Natural killer cell (primary cell): ENCODE data around the gene VSIG10L. TPM values are rescaled to one million over a fixed set of nuclear protein-coding genes. Genes with fewer than 3 reads are reported as not detected.
A peak's percentile ranks its signal among the peaks of the same experiment; 100 is the strongest.

Experiments used
- ATAC-seq, 3 donors: fragments of 150-1000 bp in 2 of 3; fragments of 200-7000 bp in 1 of 3; cut with Tn5 transposase; 1 replicate in 1 of 3; 2 replicates in 2 of 3; pipeline ENCODE4 v1.10.0; 2021; ENCODE audit warnings: mild to moderate bottlenecking in 2 of 3, moderate library complexity in 2 of 3
- DNase-seq, 2 donors: peaks; one replicate each; pipeline versions ENCODE4 v3.0.0 to v3.0.0-alpha.2; 2013 to 2021; ENCODE audit warnings: mixed read lengths in 1 of 2
- H3K27ac ChIP-seq: one replicate; pipeline ENCODE4 v1.5.1; 2013; ENCODE audit warnings: mild to moderate bottlenecking, low read length
- H3K27me3 ChIP-seq: one replicate; pipeline ENCODE4 v1.6.1; 2013; ENCODE audit warnings: low read length; ENCODE audit not compliant: control insufficient read depth, insufficient read depth
- H3K36me3 ChIP-seq: one replicate; pipeline ENCODE4 v1.6.1; 2013; ENCODE audit warnings: low read length; ENCODE audit not compliant: control insufficient read depth, insufficient read depth
- H3K4me1 ChIP-seq: one replicate; pipeline ENCODE4 v1.6.1; 2013; ENCODE audit warnings: low read length; ENCODE audit not compliant: control insufficient read depth, insufficient read depth
- H3K4me3 ChIP-seq: one replicate; pipeline ENCODE4 v1.5.1; 2013; ENCODE audit warnings: low read length
- H3K9me3 ChIP-seq: one replicate; pipeline ENCODE4 v1.6.1; 2013; ENCODE audit warnings: low read length; ENCODE audit not compliant: control insufficient read depth, insufficient read depth
- H3K27ac Mint-ChIP-seq, 2 donors: one replicate each; pipeline ENCODE4 v1.8.0; 2022; ENCODE audit warnings: mild to moderate bottlenecking in 2 of 2, mixed read lengths in 2 of 2, moderate library complexity in 1 of 2
- H3K27me3 Mint-ChIP-seq, 2 donors: one replicate each; pipeline ENCODE4 v1.8.0; 2022; ENCODE audit warnings: low read depth in 2 of 2, mixed read lengths in 2 of 2
- H3K36me3 Mint-ChIP-seq: one replicate; pipeline ENCODE4 v1.8.0; 2022; ENCODE audit warnings: mixed read lengths
- H3K4me1 Mint-ChIP-seq, 2 donors: one replicate each; pipeline ENCODE4 v1.8.0; 2022; ENCODE audit warnings: mixed read lengths in 2 of 2
- H3K4me3 Mint-ChIP-seq: one replicate; pipeline ENCODE4 v1.8.0; 2022; ENCODE audit warnings: mild to moderate bottlenecking, moderate library complexity, mixed read lengths
- H3K9me3 Mint-ChIP-seq, 2 donors: one replicate each; pipeline ENCODE4 v1.8.0; 2022; ENCODE audit warnings: mixed read lengths in 2 of 2
- WGBS: methylation state at CpG from one replicate; pipeline ENCODE4 v1.1.7; 2013; ENCODE audit warnings: missing lambda C conversion rate; ENCODE audit not compliant: insufficient coverage; 5-methylcytosine and 5-hydroxymethylcytosine counted together
- intact Hi-C: fragments of 100-400 bp; cut with micrococcal nuclease; formaldehyde crosslinking; loops from one replicate; pipeline ENCODE4 v1.14.2; 2022
- total RNA-seq, 4 donors: library from RNA; stranded (reverse); fragments of 120-200 nt in 1 of 4; gene quantifications; one replicate each; pipeline versions ENCODE4 v1.2.3 to v1.2.4, GENCODE V29; 2013 to 2022
- TF ChIP-seq, protein P1 (sequence below): fragments of 200-600 bp; IDR thresholded peaks from one replicate; pipeline ENCODE4 v1.8.0; 2022; ENCODE audit warnings: antibody characterized with exemption

VSIG10L gene
- total RNA-seq, 3 donors from 2014 or later (not counting 1 experiment from before 2014, with no cell fraction given), result 0.52 to 0.68 TPM; not detected in 1

DNA sequence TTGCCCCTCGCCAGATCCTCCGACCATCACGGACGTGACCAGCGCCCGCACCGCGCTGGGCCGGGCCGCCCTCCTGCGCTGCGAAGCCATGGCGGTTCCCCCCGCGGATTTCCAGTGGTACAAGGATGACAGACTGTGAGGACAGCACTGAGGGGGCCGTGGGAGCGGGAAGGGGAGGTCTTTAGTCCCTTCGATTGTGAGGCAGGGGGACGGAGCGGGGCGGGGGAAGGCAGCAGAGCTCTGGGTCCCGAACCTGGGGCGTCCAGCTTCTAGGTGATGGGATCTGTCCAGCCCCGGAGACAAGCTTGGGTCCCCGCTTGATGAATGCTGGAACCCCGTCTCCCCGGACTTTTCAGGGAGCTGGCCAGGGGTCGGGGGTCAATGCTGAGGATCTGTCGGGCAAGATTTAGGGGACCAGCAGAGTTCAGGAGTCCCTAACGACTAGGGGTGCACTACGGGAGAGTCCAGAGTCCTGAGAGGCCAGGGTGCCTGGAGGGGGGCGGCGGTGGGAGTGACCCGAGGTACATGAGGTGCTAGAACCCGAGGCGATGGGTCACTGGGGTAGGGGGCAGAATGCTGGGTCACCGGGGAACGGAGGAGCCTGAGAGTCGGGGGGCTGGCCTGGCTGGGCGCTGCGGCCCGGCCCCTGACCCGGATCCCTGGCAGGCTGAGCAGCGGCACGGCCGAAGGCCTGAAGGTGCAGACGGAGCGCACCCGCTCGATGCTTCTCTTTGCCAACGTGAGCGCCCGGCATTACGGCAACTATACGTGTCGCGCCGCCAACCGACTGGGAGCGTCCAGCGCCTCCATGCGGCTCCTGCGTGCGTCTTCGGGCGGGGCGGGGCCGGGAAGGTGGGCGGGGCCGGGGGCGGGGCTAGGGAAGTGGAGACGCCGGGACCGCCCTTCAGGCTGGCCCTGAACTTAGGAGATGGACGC, 14.6 kb downstream of the VSIG10L start:
- TF ChIP-seq, protein P1, sequence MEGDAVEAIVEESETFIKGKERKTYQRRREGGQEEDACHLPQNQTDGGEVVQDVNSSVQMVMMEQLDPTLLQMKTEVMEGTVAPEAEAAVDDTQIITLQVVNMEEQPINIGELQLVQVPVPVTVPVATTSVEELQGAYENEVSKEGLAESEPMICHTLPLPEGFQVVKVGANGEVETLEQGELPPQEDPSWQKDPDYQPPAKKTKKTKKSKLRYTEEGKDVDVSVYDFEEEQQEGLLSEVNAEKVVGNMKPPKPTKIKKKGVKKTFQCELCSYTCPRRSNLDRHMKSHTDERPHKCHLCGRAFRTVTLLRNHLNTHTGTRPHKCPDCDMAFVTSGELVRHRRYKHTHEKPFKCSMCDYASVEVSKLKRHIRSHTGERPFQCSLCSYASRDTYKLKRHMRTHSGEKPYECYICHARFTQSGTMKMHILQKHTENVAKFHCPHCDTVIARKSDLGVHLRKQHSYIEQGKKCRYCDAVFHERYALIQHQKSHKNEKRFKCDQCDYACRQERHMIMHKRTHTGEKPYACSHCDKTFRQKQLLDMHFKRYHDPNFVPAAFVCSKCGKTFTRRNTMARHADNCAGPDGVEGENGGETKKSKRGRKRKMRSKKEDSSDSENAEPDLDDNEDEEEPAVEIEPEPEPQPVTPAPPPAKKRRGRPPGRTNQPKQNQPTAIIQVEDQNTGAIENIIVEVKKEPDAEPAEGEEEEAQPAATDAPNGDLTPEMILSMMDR, result no peak

DNA sequence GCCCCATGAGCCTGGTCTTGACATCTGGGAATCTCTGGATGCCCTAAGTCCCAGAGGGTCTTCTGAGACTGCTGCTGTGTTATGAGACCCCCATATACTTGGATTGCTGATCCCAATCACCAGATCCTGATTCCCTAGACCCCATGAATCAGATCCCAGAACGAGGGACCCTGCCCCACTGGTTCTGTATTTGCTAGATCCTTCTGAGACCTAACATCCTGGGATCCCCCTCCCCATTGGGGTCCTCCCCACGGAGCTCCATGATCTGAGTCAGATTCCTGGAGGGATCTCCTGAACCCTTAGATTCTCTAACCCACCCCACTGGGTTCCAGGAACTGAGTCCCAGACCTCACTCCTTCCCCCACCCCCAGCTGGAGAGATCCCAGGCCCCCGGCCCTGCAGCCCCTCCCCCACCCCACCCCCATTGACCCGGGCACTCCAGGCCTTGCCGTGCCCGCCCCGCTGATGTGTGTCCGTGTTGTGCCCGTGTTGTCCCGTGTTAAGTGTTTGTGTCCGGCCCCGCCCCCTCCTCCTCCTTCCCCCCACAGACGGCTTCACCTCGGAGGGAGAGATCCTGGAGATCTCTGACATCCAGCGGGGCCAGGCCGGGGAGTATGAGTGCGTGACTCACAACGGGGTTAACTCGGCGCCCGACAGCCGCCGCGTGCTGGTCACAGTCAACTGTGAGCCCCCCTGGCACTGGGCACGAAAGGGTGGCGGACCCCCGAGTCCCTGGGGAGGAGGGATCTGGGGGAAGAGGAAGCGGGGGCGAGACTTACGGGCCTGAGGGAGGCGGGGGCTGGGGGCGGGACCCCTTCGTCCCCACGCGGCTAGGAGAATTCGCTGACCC, 15.5 kb downstream of the VSIG10L start:
- H3K4me1 Mint-ChIP-seq, result peaks cover 9 to 22% of the 10 kb centered on the region in 2 donors
- H3K27ac ChIP-seq, result no peak overlapping the region

More for the DNA sequence above, 14.6 kb downstream of the VSIG10L start:
- H3K4me3 ChIP-seq, result no peak overlapping the region
- Mint-ChIP-seq H3K27me3 (peaks cover 40 to 44% of the 10 kb centered on the region in 2 donors), H3K4me1 (peaks cover 9 to 22% of the 10 kb centered on the region in 2 donors), H3K4me3 (peak overlapping the region; percentile 85), H3K36me3 (no peaks in the 10 kb centered on the region), H3K9me3 (no peaks in the 10 kb centered on the region), H3K27ac (no peak overlapping the region)
- WGBS, result 6% methylated on average over 75 of the region's 75 CpGs
- no peaks in the 10 kb centered on the region for H3K9me3 ChIP-seq
- no peak overlapping the region for H3K27ac ChIP-seq
- no peaks in the 10 kb centered on the region for H3K36me3 ChIP-seq
- intact Hi-C loops, result no loop called here
- ATAC-seq (peak; percentile 77 to 90 (median 87)), DNase-seq (peak; percentile 35 to 65)
- H3K27me3 ChIP-seq, result peaks cover 20% of the 10 kb centered on the region
- peaks cover 20% of the 10 kb centered on the region for H3K4me1 ChIP-seq

DNA sequence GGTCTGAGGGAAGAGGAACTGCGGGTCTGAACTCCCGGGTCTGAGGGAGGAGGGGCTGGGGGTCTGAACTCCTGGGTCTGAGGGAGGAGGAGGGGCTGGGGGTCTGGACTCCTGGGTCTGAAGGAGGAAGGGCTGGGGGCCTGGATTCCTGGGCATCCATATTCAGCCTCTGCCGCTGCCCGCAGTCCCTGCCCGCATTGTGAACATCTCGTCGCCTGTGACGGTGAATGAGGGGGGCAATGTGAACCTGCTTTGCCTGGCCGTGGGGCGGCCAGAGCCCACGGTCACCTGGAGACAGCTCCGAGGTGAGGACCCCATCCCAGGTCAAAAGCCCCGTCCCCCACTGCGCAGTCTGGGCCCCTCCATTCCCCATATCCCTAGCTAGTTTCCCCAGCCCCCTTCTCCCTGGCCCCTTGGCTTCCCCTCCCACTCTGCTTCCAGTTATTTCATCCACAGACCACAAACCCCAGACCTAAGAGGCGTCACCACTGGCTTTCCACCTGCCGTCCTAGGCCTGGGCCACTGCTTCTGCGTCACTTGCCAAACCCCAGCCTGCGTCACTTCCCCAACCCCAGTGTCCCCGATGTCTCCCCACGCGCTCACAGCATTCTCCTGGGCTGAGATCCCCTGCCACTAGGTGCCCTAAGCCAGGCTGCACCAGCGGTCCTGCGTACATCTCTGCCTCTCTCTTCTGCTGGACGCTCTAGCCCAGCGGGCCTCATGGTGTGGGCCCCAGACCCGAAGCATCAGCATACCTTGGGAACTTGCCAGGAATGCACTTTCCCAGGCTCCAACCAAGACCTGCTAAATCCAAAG, 16.6 kb downstream of the VSIG10L start:
- H3K36me3 Mint-ChIP-seq, result no peaks in the 10 kb centered on the region
- ATAC-seq, result peak in 2 of 3 donors; percentile 36 to 46
- no peak overlapping the region for H3K4me3 Mint-ChIP-seq
- no peak overlapping the region for H3K4me3 ChIP-seq
- peaks cover 9 to 22% of the 10 kb centered on the region in 2 donors for H3K4me1 Mint-ChIP-seq
- TF ChIP-seq, protein P1, result no peak
- peaks cover 20% of the 10 kb centered on the region for H3K4me1 ChIP-seq
- intact Hi-C loops, result no loop called here
- WGBS, result 61% methylated on average over 26 of the region's 26 CpGs
- no peaks in the 10 kb centered on the region for H3K9me3 ChIP-seq
- no peaks in the 10 kb centered on the region for H3K36me3 ChIP-seq
- H3K9me3 Mint-ChIP-seq, result no peaks in the 10 kb centered on the region
- no peak for DNase-seq
- no peak overlapping the region for H3K27ac Mint-ChIP-seq
- H3K27me3 Mint-ChIP-seq, result peaks cover 30 to 47% of the 10 kb centered on the region in 2 donors
- H3K27me3 ChIP-seq, result peaks cover 20% of the 10 kb centered on the region
- no peak overlapping the region for H3K27ac ChIP-seq

More for the DNA sequence above, 15.5 kb downstream of the VSIG10L start:
- intact Hi-C loops, result no loop called here
- peaks cover 20% of the 10 kb centered on the region for H3K4me1 ChIP-seq
- WGBS, result 25% methylated on average over 35 of the region's 36 CpGs
- no peak for ATAC-seq
- peaks cover 20% of the 10 kb centered on the region for H3K27me3 ChIP-seq
- no peak for DNase-seq
- no peaks in the 10 kb centered on the region for H3K9me3 ChIP-seq
- Mint-ChIP-seq H3K27ac (no peak overlapping the region), H3K4me3 (no peak overlapping the region), H3K36me3 (no peaks in the 10 kb centered on the region), H3K27me3 (peaks cover 31 to 45% of the 10 kb centered on the region in 2 donors), H3K9me3 (no peaks in the 10 kb centered on the region)
- H3K4me3 ChIP-seq, result no peak overlapping the region
- no peaks in the 10 kb centered on the region for H3K36me3 ChIP-seq
- TF ChIP-seq, protein P1, result no peak
